Omental fat pad (tissue), 4 donors: ENCODE data around the gene IFNAR1. TPM values are rescaled to one million over a fixed set of nuclear protein-coding genes. Genes with fewer than 3 reads are reported as not detected.
A peak's percentile ranks its signal among the peaks of the same experiment; 100 is the strongest.
"Not testable (repeated sequence)": the region's sequence is repeated elsewhere in the genome, so short reads cannot be mapped to it uniquely, and the experiment has no call there.

Experiments
- ATAC-seq: fragments of 150-250 bp; one replicate; pipeline ENCODE4 v1.9.1; 2016; ENCODE audit warnings: mild to moderate bottlenecking, moderate library complexity; ENCODE audit not compliant: low FRiP score
- DNase-seq: peaks from one replicate; pipeline ENCODE4 v3.0.0-alpha.2; 2019; ENCODE audit warnings: low spot score
- total RNA-seq, 4 donors: library from RNA; depleted of rRNA; stranded (reverse); fragments of >200 nt; gene quantifications; one replicate each; pipeline ENCODE4 v1.1.0, GENCODE V29; 2016
- TF ChIP-seq, protein P1 (sequence below), 3 donors: fragments of 450-650 bp; IDR thresholded peaks; one replicate each; pipeline ENCODE4 v1.5.1; 2016 to 2017; ENCODE audit warnings: antibody characterized with exemption in 3 of 3, mild to moderate bottlenecking in 3 of 3, moderate library complexity in 2 of 3

The IFNAR1 gene
- total RNA-seq, 4 donors from 2014 or later = 36.2 to 53.3 (median 42.4) TPM

DNA sequence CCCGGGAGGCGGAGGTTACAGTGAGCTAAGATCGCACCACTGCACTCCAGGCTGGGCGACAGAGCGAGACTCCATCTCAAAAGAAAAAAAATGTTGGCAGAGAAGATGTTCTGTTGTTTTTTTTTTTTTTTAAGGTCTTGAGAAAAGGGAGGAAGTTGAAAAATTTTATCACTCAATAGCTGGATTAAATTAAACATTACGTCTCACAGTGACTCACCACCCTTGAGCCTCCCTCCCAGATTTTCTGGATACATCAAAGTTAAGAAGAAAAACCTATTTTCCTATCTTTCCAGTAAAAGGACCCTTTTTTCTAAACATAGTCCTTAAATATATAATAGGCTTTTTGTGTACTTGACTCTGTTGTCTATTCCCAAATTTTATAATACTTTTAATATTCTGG, 35.5 kb downstream of the IFNAR1 start:
- DNase-seq = no peak
- TF ChIP-seq, protein P1, sequence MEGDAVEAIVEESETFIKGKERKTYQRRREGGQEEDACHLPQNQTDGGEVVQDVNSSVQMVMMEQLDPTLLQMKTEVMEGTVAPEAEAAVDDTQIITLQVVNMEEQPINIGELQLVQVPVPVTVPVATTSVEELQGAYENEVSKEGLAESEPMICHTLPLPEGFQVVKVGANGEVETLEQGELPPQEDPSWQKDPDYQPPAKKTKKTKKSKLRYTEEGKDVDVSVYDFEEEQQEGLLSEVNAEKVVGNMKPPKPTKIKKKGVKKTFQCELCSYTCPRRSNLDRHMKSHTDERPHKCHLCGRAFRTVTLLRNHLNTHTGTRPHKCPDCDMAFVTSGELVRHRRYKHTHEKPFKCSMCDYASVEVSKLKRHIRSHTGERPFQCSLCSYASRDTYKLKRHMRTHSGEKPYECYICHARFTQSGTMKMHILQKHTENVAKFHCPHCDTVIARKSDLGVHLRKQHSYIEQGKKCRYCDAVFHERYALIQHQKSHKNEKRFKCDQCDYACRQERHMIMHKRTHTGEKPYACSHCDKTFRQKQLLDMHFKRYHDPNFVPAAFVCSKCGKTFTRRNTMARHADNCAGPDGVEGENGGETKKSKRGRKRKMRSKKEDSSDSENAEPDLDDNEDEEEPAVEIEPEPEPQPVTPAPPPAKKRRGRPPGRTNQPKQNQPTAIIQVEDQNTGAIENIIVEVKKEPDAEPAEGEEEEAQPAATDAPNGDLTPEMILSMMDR (IDR thresholded peaks at IDR 0.05) = no peak
- peak; percentile 40 for ATAC-seq

DNA sequence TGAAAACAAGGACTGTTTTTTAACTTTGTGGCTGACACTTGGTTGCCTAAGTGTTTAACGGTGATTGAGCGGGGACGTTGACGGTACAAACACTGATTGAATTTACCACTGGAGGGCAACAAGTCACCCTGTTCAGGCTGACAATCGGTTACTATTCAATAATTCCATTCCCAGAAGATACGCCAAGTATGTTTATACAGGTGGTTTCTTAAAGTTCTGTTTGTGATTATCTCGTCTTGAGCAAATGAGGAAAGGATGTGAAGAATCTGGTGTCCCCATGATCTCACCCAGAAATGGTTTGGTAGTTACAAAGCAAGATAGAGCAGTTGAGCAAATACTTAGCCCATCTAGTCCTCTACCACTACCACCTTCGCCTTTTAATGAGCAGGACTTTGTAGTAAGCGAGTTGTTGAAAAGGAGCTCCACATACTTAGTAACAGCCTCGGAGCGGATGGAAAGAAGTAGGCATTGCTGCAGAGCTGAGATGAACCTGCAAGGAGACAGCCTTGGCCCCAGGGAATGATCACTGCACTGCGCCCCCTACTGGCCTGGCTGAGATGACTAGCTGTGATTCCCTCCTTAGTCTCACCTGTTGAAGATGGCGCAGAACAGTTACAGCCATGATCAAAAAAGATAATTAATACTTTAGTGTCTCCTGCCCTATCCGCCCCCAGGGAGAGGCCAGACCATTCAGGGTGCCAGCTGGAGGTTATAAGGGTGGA, 36.3 kb downstream of the IFNAR1 start:
- DNase-seq = peak; percentile 86
- TF ChIP-seq, protein P1 (IDR thresholded peaks at IDR 0.05) = peak in 1 of 3 donors; percentile 76
- ATAC-seq = peak; percentile 74

DNA sequence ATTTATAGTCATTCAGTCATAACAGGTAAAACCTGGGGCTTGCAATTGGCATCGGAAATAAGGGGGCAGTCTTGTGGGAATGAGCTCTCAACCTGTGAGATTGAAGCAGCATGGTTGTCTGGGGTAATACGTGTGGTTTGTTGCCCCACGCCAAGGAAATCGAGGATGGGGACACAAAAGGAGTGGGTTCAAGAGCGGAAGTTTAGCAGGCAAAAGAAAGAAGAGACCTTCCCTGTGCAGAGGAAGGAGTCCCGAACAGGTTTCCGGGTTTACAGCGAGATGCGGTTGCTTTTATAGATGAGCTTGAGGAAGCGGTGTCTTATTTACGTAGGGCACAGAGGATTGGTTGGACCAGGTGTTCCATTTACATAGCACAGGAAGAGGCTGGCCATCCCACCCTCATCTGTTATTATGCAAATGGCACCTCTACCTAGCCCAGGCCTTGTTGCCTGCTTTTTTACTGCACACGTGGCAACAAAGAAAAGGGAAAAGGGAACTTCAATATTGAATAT, 37.3 kb downstream of the IFNAR1 start:
- TF ChIP-seq, protein P1 (IDR thresholded peaks at IDR 0.05) = no peak
- no peak for ATAC-seq
- no peak for DNase-seq

DNA sequence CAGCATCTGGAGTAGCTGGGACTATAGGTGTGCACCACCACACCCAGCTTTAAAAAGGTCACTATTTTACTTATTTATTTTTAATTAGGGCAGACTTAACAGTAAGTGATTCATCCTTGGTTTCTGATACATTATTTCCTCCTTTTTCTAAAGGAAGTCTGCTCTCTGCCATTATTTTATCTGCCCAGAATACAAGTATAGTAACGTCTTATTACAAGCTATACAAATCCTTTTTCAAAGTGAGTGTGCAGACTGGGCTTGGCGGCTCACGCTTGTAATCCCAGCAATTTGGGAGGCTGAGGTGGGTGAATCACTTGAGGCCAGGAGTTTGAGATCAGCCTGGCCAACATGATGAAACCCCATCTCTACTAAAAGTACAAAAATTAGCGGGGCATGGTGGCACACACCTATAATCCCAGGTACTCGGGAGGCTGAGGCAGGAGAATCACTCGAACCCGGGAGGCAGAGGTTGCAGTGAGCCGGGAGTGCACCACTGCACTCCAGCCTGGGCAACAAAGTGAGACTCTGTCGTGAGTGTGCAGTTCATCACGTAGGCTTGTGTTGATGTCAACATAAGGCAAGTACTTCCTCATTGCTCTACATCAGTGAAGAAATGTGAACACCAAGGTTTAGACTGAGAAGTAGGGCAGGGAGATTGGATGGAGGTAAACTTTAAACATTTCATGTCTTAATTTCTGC, 39.3 kb downstream of the IFNAR1 start:
- ATAC-seq, DNase-seq: not testable (repeated sequence)

DNA sequence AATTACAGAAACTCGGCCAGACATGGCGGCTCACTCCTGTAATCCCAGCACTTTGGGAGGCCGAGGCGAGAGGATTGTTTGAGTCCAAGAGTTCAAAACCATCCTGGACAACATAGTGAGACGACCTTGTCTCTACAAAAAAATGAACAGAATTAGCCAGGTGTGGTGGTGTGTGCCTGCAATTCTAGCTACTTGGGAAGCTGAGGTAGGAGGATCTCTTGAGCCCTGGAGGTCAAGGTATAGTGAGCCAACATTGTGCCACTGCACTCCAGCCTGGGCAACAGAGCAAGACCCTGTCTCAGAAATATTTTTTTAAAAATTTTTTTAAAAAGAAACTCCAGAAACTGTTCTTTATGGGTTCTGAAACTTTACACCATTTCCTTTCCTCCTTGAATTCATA, 40.1 kb downstream of the IFNAR1 start:
- TF ChIP-seq, protein P1 (IDR thresholded peaks at IDR 0.05) = no peak
- DNase-seq (no peak), ATAC-seq (no peak)

DNA sequence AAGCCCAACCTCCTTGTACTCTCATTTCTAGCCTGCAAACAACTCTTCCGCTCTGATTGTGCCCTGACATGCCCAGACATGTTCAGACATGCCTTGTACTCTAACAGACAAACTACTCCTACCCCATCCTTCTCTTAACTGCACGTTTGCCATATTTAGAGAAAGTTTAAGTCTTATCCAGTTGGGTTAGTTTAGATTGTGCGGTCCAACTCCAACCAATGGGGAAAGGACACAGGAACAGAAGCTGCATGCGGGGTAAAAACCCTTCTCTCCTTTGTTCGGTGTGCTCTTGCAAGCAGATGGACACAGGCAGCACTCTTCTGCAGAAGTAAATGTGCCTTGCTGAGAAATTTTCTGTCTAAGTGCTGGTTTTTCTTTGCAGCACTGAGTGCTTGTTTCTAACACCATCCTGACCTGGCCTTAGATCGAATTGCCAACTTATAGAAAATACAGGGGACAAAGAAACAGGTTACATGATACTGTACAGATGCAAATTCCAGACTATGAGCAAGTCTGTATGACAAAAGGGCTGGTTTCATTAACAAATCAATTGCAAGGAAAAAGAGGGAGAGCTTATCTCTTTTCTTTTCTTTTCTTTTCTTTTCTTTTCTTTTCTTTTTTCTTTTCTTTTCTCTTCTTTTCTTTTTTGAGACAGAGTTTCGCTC, 42.7 kb downstream of the IFNAR1 start:
- TF ChIP-seq, protein P1 (IDR thresholded peaks at IDR 0.05) = no peak
- ATAC-seq (no peak), DNase-seq (no peak)

DNA sequence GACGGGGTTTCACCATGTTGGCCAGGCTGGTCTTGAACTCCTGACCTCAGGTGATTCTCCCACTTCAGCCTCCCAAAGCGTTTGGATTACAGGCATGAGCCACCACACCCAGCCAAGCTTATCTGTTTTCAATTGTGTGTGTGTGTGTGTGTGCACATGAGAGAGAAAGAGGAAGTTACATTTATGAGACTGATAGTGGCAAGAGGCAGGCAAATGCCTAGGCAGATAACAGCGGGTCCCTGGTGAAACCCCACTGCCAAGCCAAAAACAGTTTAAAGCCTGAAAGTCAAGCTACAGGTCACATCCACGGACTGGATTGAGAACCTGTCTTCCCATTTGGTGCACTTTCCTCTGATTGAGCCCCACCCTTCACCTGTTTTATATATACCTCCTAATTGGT, 43.4 kb downstream of the IFNAR1 start:
- DNase-seq (no peak), ATAC-seq (no peak)
- TF ChIP-seq, protein P1 (IDR thresholded peaks at IDR 0.05) = no peak
